Tibial artery (tissue), 4 donors: ENCODE measurements around the gene NUDT5.

Source experiments
- DNase-seq, 2 donors: peaks; one replicate each; pipeline ENCODE4 v3.0.0-alpha.2; 2019
- H3K27ac ChIP-seq, 2 donors: fragments of 200-600 bp; sonication (generic) in 1 of 2; 1 replicate in 1 of 2; 2 replicates in 1 of 2; pipeline ENCODE4 v1.5.1; 2018 to 2019; ENCODE audit warnings: mild to moderate bottlenecking in 1 of 2
- H3K27me3 ChIP-seq, 2 donors: fragments of 200-600 bp; sonication (generic) in 1 of 2; one replicate each; pipeline versions ENCODE4 v1.5.1 to v1.6.0; 2016 to 2019
- H3K36me3 ChIP-seq, 3 donors: fragments of 200-600 bp; sonication (generic) in 2 of 3; one replicate each; pipeline ENCODE4 v1.5.1; 2016 to 2019; ENCODE audit warnings: mild to moderate bottlenecking in 2 of 3
- H3K4me1 ChIP-seq, 4 donors: fragments of 200-600 bp; sonication (generic) in 2 of 4; 1 replicate in 3 of 4; 2 replicates in 1 of 4; pipeline ENCODE4 v1.5.1; 2016 to 2019
- H3K4me3 ChIP-seq, 2 donors: fragments of 200-600 bp; sonication (generic) in 1 of 2; 1 replicate in 1 of 2; 2 replicates in 1 of 2; pipeline ENCODE4 v1.5.1; 2018 to 2019; ENCODE audit warnings: mild to moderate bottlenecking in 2 of 2
- H3K9me3 ChIP-seq, 3 donors: fragments of 200-600 bp; sonication (generic) in 1 of 3; one replicate each; pipeline ENCODE4 v1.5.1; 2016 to 2019
- CTCF ChIP-seq, 2 experiments: fragments of 200-600 bp in 1 of 2; fragments of 450-650 bp in 1 of 2; IDR thresholded peaks; one replicate each; pipeline ENCODE4 v1.5.1; 2017 to 2019; ENCODE audit warnings: antibody characterized with exemption in 2 of 2, mild to moderate bottlenecking in 1 of 2, moderate library complexity in 1 of 2
- intact Hi-C: fragments of 100-400 bp; cut with DNase I; formaldehyde crosslinking; loops from one replicate; pipeline ENCODE4 v1.15.0; 2023; ENCODE audit warnings: low total_unique reads

The NUDT5 gene

GRCh38 chr10:12129222-12130111 is 66.2 kb downstream of the NUDT5 start, which contains the start of gene SEC61A2:
TSS of gene SEC61A2 (plus strand) at chr10:12129677. CDS start at chr10:12129788, 111 bp downstream.
- H3K27me3 ChIP-seq, result no peaks in the 10 kb centered on the region
- TF ChIP-seq CTCF (IDR thresholded peaks at IDR 0.05), result no peak
- H3K4me3 ChIP-seq, result peak within 1 kb of the TSS; percentile 90 to 95
- peak within 1 kb of the TSS; percentile 91 to 95 for H3K27ac ChIP-seq
- no peaks in the 10 kb centered on the region for H3K9me3 ChIP-seq
- H3K36me3 ChIP-seq, result peaks cover 0 to 4% (median 4%) of the 10 kb centered on the region in 3 donors
- peaks cover 0 to 10% (median 8%) of the 10 kb centered on the region in 4 donors for H3K4me1 ChIP-seq
- DNase-seq, result peak; percentile 88 to 97
- intact Hi-C loops, result no loop called here

GRCh38 chr10:12121673-12122072 is 74.0 kb downstream of the NUDT5 start:
- no peaks in the 10 kb centered on the region for H3K4me1 ChIP-seq
- DNase-seq, result no peak
- no peak overlapping the region for H3K27ac ChIP-seq
- TF ChIP-seq CTCF (IDR thresholded peaks at IDR 0.05), result no peak
- H3K36me3 ChIP-seq, result peaks cover 18 to 66% (median 38%) of the 10 kb centered on the region in 3 donors
- H3K4me3 ChIP-seq, result no peak overlapping the region
- no peaks in the 10 kb centered on the region for H3K9me3 ChIP-seq
- intact Hi-C loops, result no loop called here
- no peaks in the 10 kb centered on the region for H3K27me3 ChIP-seq
